ENCODE data around the gene RAX2. TPM values are rescaled to one million over a fixed set of nuclear protein-coding genes. Genes with fewer than 3 reads are reported as not detected.
"Not testable (repeated sequence)": the region's sequence is repeated elsewhere in the genome, so short reads cannot be mapped to it uniquely, and the experiment has no call there.

RAX2 gene
- not detected for polyA plus RNA-seq (ENCODE audit: insufficient read length)

DNA sequence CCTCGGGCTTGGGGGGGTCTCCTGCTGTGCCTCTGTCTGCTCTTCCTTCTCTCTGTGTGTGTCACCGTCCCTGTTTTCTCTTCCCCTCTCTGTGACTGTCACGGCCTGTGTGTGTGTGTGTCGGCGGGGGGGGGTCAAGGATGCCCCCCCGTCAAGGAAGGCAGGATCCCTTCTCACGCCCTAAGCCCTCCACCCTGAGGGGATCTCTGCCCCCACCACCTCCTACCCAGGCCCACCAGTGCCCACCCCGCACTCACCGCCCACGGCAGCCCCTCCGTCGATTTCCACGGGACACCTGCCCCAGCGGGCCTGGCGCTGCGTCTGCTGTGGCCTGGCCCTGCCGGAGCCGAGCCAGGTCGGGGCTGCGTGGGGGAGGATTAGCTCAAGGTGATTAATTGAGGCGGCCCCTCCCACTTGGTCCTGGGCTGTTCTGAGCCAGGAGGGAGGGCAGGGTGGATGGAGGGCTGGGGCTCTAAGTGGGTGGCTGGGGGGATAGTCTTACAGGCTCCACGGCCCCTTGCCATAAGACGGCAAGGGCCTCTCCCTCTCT, at the start of gene RAX2:
RAX2 (minus strand) TSS at position 323 of the 550 bp plus-strand sequence. CDS start 486 bp downstream, outside the sequence.
- no peak for DNase-seq (ENCODE audit: low read depth)

DNA sequence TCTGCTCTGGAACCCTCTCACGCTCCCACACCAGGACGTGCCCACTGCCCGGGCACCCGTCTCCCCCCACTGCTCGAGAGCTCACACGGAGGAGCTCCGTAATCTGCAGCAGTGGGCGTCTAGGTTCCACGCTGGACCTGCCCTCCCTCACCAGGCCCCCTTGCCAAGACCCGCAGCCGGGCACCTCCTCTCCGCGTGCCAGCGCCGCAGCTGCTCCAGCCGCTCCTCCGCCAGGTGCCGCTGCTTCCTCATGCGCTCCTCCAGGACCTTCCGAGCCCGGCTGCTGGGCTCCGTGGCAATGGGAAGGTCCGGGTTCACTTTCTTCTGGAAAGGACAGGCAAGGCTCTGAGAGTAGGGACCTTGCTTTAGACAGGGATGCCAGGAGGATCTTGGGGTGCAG, 49.1 kb upstream of the RAX2 start:
- no peak for DNase-seq (ENCODE audit: low read depth)

DNA sequence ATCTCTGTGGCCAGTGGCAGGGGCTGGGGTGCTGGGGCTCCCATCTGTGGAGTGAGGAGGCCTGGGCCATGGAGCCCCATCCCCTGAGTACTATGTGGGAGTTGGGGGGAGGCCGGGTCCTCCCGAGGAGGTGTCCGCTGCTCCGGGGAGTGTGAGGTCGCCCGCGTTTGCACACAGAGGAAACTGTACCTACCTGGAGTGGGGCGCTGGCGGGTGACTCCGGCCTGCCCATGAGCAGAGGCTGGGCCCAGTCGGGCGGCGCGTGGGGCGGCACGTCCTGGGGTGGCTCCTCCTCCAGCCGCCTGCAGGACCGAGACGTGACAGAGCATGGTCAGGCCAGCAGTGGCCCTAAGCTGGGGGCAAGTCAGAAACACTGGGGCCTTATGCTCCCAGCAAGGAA, 48.0 kb upstream of the RAX2 start:
- DNase-seq (ENCODE audit: low read depth), result no peak

DNA sequence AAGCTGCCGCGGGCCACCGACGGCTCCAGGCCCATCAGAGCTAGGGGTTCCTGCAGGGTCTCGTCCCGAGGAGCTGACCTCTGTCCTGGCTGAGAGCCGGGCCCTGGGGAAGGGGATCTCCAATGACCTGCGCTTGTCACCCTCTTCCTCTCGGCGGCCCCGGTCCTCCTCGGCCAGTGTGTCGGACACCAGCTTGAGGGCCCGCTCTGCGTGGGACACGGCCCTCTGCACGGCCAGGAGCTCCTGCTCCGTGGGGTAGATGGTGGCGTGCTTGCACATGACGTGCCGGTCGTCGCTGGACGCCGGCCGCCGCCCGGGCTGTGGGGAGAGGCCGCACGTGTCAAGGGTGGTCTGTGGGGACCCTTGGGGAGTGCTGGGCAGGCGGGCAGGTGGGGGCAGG, 46.9 kb upstream of the RAX2 start:
- DNase-seq (ENCODE audit: low read depth), result no peak

DNA sequence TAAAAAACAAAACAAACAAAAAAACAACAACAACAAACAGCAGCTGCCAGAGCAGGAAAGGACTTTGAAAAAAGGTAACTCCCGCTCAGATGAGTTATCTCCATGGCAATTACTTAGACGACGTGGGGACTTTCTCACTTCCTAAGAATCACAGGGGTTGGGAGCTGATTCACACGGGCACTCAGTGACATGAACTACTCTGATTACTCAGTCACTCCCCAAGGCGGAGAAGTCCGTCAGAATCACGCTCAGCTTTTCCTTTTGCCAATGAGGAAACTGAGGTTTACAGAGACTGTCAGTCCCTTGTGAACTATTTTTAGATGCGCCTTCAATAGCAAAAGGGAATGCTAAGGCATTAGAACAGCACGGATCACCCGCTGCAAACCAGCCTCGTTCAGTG, 46.4 kb upstream of the RAX2 start:
- no peak for DNase-seq (ENCODE audit: low read depth)

DNA sequence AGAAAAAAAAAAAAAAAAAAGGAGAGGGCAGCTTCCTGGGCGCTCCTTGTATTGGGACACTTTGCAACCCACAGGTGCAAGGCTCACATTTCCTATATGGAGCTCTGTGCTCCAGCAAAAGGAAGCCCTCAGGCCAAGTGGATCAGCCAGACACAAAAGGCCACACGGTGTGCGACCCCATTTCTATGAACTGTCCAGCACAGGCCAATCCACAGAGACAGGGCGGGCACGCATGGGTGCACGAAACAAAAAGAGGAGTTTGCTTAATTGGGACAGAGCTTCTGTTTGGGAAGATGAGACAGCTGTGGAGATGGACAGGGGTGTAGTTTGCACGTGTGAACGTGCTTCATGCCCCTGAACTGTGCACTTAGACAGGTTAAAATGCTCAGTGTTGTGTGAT, 45.7 kb upstream of the RAX2 start:
- DNase-seq (ENCODE audit: low read depth), result no peak

DNA sequence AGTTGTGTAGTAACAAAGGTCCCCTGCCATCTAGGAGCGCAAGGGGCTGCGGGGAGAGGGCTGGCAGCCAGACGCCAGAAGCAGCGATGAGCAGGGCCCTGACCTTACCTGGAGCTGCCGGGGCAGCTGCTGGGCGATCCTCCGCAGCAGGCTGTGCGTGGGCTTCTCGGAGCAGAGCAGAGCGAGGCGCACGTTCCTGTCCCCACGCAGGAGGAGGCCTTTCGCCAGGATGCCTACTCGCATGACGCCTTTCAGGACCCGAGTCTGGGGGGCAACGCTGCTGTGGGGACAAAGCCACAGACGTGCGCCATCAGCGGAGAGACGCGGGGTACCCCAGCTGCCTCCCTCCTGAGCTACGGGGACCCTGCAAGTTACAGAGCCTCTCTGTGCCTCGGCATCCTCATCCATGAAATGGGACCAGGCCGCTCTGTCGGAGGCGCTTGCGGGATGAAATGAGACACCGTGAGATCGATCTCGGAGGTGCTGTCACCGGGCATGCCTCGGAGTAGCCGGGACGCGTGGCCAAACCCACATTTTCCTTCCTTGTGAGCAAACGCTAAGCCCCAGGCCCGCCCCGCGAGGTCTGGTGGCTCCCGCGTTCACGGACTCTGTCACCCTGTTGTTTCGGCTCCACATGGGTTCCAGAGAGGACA, 44.7 kb upstream of the RAX2 start:
- no peak for DNase-seq (ENCODE audit: low read depth)

DNA sequence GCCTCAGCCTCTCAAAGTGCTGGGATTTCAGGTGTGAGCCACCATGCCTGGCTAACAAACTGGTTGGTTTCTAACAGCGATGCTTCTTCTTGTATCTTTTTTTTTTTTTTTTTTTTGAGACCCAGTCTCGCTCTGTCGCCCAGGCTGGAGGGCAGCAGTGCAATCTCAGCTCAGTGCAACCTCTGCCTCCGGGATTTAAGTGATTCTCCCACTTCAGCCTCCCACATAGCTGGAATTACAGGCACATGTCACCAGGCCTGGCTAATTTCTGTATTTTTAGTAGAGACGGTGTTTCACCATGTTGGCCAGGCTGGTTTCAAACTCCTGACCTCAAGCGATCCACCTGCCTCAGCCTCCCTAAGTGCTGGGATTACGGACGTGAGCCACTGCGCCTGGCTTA, 44.1 kb upstream of the RAX2 start:
- not testable (repeated sequence) for DNase-seq (ENCODE audit: low read depth)

DNA sequence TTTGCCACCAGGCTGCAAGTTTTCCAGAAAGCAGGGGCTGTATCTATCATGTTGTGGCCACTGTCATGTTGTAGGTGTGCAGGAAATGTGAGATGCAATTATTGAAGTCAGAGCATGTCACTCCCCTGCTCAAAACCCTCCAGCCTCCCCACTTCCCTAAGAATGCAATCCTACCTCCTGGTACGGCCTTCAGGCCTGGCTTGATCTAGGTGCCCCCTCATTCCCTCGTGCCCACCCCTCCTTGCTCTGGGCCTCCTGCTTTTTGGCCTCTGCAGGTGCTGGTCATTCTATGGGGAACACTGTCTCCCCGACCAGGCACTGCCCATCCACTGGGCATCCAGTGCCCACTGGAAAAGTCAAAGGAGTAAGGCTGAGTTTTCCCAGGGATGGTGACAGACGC, 42.6 kb upstream of the RAX2 start:
- no peak for DNase-seq (ENCODE audit: low read depth)

DNA sequence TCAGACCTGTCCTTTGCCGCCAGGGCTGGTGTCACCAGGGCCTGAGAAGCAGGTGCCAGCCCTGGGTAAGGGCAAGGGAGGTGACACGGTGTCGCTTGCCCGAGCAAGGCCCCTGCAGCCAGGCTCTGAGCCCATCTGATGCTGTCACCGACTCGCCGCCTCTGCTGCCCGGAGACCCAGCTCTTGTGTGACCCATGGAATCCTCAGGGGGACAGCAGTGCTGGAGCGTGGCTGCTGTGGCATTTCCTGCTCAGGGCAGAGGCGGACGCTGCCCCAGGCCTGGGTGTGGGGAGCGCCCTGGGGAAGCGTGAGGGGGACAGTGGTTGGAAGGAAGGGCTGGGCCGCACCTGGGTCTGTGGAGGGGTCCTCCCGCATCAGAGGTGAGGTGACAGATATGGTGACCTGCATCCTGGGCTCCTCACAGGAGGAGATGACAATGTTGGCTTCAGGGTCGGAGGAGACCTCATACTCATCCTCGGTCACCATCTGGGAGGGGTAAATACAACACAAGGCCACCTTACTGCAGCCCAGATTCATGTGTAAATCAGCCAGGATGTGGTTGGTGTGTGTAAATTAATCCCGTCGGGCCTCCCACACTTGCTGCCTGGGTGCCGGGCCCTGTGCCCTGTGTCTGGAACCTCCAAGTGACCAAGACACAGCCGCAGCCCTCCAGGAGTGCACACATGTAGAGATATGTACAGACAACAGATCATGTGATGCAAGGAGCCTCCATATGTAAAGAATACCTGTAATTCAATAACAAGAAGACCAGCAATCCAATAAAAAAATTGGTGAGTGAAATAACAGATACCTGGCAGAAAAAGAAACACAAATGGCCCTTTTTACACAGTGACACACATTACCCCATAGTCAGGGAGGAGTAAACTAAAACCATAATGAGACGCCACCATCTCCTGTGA, 41.7 kb upstream of the RAX2 start:
- DNase-seq (ENCODE audit: low read depth), result no peak

DNA sequence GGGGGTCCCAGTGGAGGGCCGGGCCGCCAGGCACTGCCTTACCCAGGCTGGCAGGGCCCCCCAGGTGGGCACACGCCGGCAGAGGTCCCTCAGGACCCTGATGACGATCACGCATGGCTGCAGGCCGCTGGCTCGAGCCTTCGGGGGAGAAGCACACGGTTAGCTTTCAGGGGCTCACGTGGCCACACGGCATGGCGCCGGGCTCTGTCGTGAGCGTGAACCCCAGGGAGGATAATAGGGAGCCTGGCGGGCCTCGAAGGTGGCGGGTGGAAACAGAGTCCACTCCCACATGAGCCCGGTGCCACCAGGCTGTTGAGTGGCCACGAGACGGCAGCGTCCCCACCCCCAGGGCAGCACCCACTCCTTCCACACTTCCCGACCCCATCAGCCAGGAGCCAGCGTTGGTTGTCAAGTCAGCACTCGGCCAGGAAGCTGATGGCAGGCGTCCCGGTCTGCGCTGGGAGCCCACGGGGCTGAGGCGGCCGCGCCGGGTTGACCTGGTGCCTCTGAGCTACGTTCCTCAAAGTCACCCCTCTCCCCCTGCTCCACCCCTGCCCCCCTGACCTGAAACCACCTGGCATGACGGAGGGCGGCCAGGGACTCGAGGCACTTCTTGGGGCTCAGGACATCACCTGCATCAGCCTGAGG, 38.8 kb upstream of the RAX2 start:
- DNase-seq (ENCODE audit: low read depth), result no peak

DNA sequence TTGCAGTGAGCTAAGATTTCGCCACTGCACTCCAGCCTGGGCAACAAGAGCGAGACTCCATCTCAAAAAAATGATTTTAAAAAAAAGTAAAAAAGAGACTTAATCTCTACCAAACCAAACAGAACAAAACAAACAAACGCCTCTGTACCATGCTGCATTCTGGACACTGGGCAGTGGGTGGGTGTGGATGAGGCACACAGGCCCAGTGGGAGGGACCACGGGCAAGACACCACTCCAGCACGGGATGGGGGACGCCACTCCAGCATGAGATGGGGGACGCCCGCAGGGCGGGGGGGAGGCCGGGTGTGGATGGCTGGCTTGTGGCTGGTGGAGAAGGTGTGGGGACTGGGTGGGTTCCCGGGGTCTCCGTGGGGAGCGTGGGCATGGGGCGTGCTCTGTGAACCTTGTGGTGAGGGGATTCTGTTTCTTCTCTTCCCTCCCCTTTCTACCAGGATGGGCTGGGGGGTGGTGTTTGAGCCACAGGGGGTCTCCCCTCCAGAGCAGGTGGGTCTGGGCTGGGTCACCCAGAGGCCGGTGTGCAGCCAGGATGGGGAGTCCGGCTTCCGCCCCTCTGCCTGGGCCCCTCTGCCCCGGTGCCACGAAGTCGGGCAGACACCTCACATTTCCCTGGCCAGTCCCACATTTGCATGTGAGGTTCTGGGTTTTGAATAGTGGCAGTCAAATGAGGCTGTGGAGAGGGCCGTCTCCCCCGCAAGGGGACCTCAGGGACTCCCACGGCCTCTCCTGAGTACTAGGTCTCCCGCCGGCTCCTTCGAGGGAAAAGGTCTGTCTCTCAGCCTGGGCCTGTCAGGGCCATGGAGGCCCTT, 38.1 kb upstream of the RAX2 start:
- no peak for DNase-seq (ENCODE audit: low read depth)

DNA sequence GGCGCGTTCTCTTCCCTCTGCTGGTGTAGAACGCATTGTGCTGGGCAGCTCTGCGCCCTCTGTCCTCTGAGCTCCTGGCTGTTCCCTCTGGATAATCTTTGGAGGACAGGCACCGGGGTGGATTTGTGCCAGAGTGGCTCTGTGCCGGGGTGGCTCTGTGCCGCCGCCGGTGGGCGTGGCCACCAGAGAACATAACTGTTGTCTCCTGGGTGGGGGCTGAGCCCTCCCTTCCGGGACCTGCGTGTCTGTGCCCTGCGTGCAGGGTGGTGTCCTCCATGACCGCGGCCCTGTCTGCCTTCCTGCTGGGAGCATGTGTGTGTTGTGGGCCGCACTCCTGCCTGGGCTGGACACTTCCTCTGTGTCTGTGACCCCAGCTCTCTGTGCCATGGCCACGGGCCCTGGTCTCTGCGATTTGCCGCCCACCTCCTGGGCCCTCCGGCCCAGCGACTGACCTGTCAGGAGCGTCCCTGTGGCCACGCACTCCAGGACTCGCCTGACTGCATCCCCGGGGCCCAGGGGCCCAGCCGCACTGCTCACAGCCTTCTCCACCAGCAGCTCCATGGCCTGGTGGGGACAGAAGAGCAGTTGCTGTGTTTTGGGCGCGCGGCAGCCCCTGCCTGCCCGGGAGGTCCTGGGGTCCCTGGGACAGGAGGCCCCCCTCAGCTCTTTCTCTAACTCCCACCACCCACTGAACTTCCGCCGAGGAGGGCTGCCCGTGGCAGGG, 36.6 kb upstream of the RAX2 start:
- DNase-seq (ENCODE audit: low read depth), result no peak

DNA sequence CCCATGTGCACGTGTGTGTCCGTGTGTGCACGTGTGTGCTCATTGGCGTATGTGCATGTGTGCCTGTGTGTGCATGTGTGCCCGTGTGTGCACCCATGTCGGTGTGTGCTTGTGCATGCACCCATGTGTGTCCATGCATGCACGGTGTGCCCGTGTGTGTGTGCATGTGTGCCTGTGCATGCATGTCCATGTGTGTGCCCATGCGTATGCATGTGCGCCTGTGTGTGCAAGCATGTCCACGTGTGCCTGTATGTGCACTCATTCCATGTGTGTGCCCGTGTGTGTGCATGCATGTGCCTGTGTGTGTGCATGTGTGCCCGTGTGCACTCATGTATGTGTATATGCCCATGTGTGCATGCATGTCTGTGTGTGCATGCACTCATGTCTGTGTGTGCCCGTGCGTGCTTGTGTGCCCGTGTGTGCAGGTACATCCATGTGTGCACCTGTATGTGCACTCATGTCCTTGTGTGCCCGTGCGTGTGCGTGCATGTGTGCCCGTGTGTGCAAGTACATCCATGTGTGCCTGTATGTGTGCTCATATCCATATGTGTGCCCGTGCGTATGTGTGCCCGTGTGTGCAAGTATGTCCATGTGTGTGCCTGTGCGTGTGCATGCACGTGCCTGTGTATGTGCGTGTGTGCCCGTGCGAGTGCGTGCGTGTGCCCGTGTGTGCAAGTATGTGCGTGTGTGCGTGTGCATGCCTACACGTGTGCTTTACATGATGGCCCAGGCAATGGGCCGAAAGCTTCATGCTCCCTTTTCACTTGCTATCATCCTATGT, 35.7 kb upstream of the RAX2 start:
- DNase-seq (ENCODE audit: low read depth), result no peak

DNA sequence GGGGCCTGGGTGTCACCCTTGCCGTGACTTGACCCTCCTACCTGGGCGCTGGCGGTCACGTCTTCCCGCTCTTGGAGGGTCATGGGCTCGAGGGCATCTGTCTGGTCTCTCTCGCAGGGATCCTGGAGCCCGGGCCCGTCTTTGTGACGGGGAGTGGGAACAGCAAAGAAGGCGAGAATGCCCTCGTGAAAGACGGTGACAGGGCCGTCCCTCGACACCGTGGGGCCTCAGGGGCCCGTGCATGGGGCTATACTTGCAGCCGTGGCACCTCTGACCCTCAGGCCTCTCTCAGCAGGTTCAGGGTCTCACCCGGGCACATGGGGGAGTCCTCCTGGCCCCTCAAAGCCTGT, 35.1 kb upstream of the RAX2 start:
- DNase-seq (ENCODE audit: low read depth), result no peak

DNA sequence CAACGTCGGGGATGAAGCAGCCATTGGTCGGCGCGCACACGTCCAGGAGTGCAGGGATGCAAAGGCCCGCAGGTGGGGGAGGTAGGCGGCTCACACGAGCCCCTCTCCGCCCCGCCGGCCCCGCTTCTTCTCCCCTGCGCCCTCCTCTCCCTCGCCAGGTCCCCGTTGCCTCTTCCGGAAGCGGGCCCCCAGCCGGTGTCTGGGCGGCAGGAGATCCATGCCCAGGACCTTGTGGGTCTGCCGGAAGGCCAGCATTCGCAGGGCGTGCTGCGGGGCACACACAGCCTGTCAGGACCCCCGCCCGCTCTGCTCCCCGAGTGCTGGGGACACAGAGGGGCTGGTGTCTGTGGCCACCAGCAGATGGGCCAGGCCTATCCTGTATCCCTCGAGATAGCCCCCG, 33.8 kb upstream of the RAX2 start:
- no peak for DNase-seq (ENCODE audit: low read depth)

DNA sequence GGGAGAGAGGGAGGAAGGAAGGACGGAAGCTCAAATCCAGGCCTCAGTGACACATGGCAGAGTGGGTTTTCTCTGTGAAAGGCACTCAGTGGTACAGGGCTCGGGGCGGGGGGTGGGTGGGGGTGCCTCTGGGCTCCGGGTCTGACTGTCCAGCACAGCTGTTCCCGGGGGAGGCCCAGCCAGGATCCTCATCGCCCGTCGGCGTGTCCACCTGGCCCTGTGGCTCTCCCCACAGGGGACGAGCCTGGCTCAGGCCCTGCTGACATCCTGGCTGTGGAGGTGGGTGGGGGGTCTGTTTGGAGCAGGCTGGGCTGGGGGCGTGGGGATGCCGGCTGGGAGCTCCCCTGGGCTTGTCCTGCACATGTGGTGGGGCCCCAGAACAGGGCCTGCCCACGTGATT, 32.4 kb upstream of the RAX2 start:
- no peak for DNase-seq (ENCODE audit: low read depth)

DNA sequence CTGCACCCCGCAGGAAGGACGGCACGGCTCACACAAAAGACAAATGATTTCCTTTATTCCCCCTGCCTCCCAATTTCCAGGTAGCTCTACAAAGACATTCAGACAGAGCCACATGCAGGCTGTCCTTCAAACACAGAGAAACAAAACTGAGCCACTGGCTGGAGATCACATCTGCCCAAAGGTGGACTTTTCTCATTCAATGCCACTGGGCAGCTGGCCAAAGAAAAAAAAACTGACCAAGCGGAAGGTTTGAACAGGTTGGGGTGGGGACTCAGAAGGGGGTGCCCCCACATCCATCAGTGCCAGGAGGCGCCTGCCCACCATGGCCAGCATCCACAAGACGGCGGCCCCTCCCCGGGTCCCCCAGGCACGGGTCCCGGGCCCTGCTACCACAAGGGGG, 32.0 kb upstream of the RAX2 start:
- DNase-seq (ENCODE audit: low read depth), result no peak

DNA sequence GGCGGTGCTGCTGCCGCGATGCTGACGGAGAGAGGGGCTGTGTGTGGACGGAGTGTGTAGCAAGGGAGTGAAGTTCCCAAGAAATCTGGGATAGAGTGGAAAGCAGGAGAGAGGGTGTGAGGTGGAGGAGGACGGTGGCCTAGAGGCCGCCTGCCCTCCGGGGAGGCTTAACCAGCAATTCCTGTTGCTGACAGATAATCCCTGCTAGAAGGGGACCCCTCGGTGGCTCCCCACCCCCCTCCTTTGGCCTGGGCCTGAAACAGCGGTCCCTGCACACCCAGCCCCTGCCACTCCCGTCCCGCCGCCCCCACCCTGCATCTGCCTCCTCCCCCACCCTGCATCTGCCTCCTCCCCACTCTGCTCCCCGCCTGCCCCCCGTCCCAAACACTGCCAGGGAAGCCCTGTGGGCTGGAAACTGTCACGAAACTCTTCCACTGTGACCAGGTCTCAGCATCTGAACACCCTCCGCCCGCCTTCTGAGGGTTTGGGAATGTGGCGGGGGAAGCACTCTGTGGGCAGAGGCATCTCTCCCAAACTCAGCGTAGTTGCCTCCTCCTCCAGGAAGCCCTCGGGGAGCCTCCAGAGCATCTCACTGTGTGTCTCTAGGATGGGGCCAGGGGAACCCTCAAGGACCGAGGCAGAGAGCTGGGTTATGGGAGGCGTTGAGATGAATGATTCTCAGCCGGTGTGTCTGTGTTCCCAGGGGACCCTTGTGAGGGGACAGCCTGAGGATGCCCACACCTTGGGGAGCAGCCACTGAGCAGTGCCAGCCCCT, 31.3 kb upstream of the RAX2 start:
- no peak for DNase-seq (ENCODE audit: low read depth)
